Tibial nerve (tissue), 4 donors: ENCODE data around the gene NBAS. TPM values are rescaled to one million over a fixed set of nuclear protein-coding genes. Genes with fewer than 3 reads are reported as not detected.
"Not testable (repeated sequence)": the region's sequence is repeated elsewhere in the genome, so short reads cannot be mapped to it uniquely, and the experiment has no call there.

ENCODE experiments used
- DNase-seq, 2 donors: peaks; one replicate each; pipeline ENCODE4 v3.0.0-alpha.2; 2019; ENCODE audit warnings: low spot score in 2 of 2
- H3K27ac ChIP-seq, 4 donors: fragments of 200-600 bp; sonication (generic) in 3 of 4; one replicate each; pipeline ENCODE4 v1.5.1; 2017 to 2019; ENCODE audit warnings: mild to moderate bottlenecking in 1 of 4
- H3K27me3 ChIP-seq, 2 donors: fragments of 200-600 bp; sonication (generic) in 1 of 2; one replicate each; pipeline versions ENCODE4 v1.5.1 to v1.6.0; 2017 to 2019
- H3K36me3 ChIP-seq, 3 donors: fragments of 200-600 bp; sonication (generic); one replicate each; pipeline ENCODE4 v1.5.1; 2018 to 2019
- H3K4me1 ChIP-seq, 4 donors: fragments of 200-600 bp; sonication (generic) in 3 of 4; one replicate each; pipeline ENCODE4 v1.5.1; 2017 to 2019
- H3K4me3 ChIP-seq, 4 donors: fragments of 200-600 bp; sonication (generic) in 3 of 4; one replicate each; pipeline ENCODE4 v1.5.1; 2017 to 2019; ENCODE audit warnings: mild to moderate bottlenecking in 1 of 4, moderate library complexity in 1 of 4
- H3K9me3 ChIP-seq, 4 donors: fragments of 200-600 bp; sonication (generic) in 3 of 4; one replicate each; pipeline ENCODE4 v1.5.1; 2017 to 2019
- CTCF ChIP-seq, 5 experiments: fragments of 200-600 bp in 3 of 5; fragments of 450-650 bp in 2 of 5; sonication (generic) in 3 of 5; IDR thresholded peaks; one replicate each; pipeline ENCODE4 v1.5.1; 2016 to 2019; ENCODE audit warnings: antibody characterized with exemption in 5 of 5, mild to moderate bottlenecking in 3 of 5, moderate library complexity in 2 of 5
- EP300 ChIP-seq, 2 donors: sonication (generic); formaldehyde crosslinking; IDR thresholded peaks; one replicate each; pipeline ENCODE4 v1.6.1; 2017; ENCODE audit warnings: antibody characterized with exemption in 2 of 2, mild to moderate bottlenecking in 1 of 2
- POLR2A ChIP-seq, 2 donors: fragments of 450-650 bp; IDR thresholded peaks; one replicate each; pipeline ENCODE4 v1.6.1; 2017; ENCODE audit warnings: antibody characterized with exemption in 2 of 2, mild to moderate bottlenecking in 2 of 2, moderate library complexity in 2 of 2
- WGBS, 2 donors: methylation state at CpG; one replicate each; pipeline ENCODE4 v1.1.5; 2018; 5-methylcytosine and 5-hydroxymethylcytosine counted together
- total RNA-seq, 4 donors: library from RNA; depleted of rRNA; stranded (reverse); fragments of >200 nt; gene quantifications; one replicate each; pipeline ENCODE4 v1.1.0, GENCODE V29; 2016

NBAS gene
- total RNA-seq, 4 donors from 2014 or later = 49.0 to 59.1 (median 55.1) TPM

GRCh38 chr2:15220603-15221002 is 340.5 kb downstream of the NBAS start:
- Histone ChIP-seq H3K9me3 (no peaks in the 10 kb centered on the region), H3K27ac (no peak overlapping the region), H3K4me1 (no peaks in the 10 kb centered on the region), H3K27me3 (no peaks in the 10 kb centered on the region), H3K36me3 (peaks cover 0 to 46% (median 0%) of the 10 kb centered on the region in 3 donors), H3K4me3 (no peak overlapping the region)
- no peak for DNase-seq
- TF ChIP-seq EP300 (IDR thresholded peaks at IDR 0.05) (no peak), CTCF (IDR thresholded peaks at IDR 0.05) (no peak), POLR2A (IDR thresholded peaks at IDR 0.05) (no peak)

- no peaks in the 10 kb centered on the region for H3K4me1 ChIP-seq
- WGBS, 2 donors = 95 to 96% methylated on average over 17 of the region's 17 CpGs
- H3K36me3 ChIP-seq = peaks cover 0 to 40% (median 0%) of the 10 kb centered on the region in 3 donors
- no peaks in the 10 kb centered on the region for H3K9me3 ChIP-seq
- no peak overlapping the region for H3K4me3 ChIP-seq
- no peak for TF ChIP-seq POLR2A (IDR thresholded peaks at IDR 0.05)
- TF ChIP-seq EP300 (IDR thresholded peaks at IDR 0.05) = no peak
- TF ChIP-seq CTCF (IDR thresholded peaks at IDR 0.05) = no peak
- H3K27me3 ChIP-seq = no peaks in the 10 kb centered on the region
- no peak for DNase-seq
- H3K27ac ChIP-seq = no peak overlapping the region
These were observed 342.6 kb downstream of the NBAS start for GRCh38 chr2:15218423-15219086.

- 90 to 95% methylated on average over 6 of the region's 6 CpGs for WGBS, 2 donors
- H3K27me3 ChIP-seq = no peaks in the 10 kb centered on the region
- no peak for TF ChIP-seq CTCF (IDR thresholded peaks at IDR 0.05)
- TF ChIP-seq POLR2A (IDR thresholded peaks at IDR 0.05) = no peak
- TF ChIP-seq EP300 (IDR thresholded peaks at IDR 0.05) = no peak
These were observed 348.9 kb downstream of the NBAS start for GRCh38 chr2:15212249-15212648.

GRCh38 chr2:15210542-15210941 is 350.6 kb downstream of the NBAS start:
- WGBS, 2 donors = 89 to 91% methylated on average over 1 of the region's 1 CpG
- not testable (repeated sequence) for H3K4me1 ChIP-seq, DNase-seq, H3K9me3 ChIP-seq, H3K4me3 ChIP-seq, H3K27me3 ChIP-seq, H3K27ac ChIP-seq
- H3K36me3 ChIP-seq = peaks cover 0 to 68% (median 6%) of the 10 kb centered on the region in 3 donors

More at GRCh38 chr2:15212249-15212648, 348.9 kb downstream of the NBAS start:
- H3K36me3 ChIP-seq = peaks cover 0 to 66% (median 0%) of the 10 kb centered on the region in 3 donors
- peaks cover 0 to 7% (median 0%) of the 10 kb centered on the region in 4 donors for H3K9me3 ChIP-seq
- DNase-seq = no peak
- H3K4me3 ChIP-seq = no peak overlapping the region
- no peak overlapping the region for H3K27ac ChIP-seq
- H3K4me1 ChIP-seq = no peaks in the 10 kb centered on the region

- no peaks in the 10 kb centered on the region for H3K27me3 ChIP-seq
- no peak for DNase-seq
- TF ChIP-seq CTCF (IDR thresholded peaks at IDR 0.05) (no peak), EP300 (IDR thresholded peaks at IDR 0.05) (no peak)
- H3K36me3 ChIP-seq = peaks cover 0 to 48% (median 6%) of the 10 kb centered on the region in 3 donors
- WGBS, 2 donors = 100% methylated on average over 1 of the region's 1 CpG
- no peak overlapping the region for H3K27ac ChIP-seq
- H3K4me1 ChIP-seq = no peaks in the 10 kb centered on the region
- H3K4me3 ChIP-seq = no peak overlapping the region
- H3K9me3 ChIP-seq = peaks cover 0 to 7% (median 0%) of the 10 kb centered on the region in 4 donors
These were observed 354.7 kb downstream of the NBAS start for GRCh38 chr2:15206419-15206818.
